HG03039 (cell line): ENCODE measurements around the gene TAF11L5.
"Not testable (repeated sequence)": the region's sequence is repeated elsewhere in the genome, so short reads cannot be mapped to it uniquely, and the experiment has no call there.

Experiments
- ATAC-seq: cut with Tn5 transposase; IDR thresholded peaks from one replicate; pipeline ENCODE4 v1.9.1; 2021; ENCODE audit warnings: mild to moderate bottlenecking, moderate library complexity; ENCODE audit not compliant: unreplicated experiment

Gene TAF11L5

GRCh38 chr5:17524935-17525334 lies at the start of gene TAF11L5:
Gene TAF11L5, plus strand, starts transcription at chr5:17525235.
- ATAC-seq = not testable (repeated sequence)

- no peak for ATAC-seq
These were observed 48.0 kb upstream of the TAF11L5 start for GRCh38 chr5:17477043-17477442.

GRCh38 chr5:17477573-17478265 lies 47.3 kb upstream of the TAF11L5 start:
- no peak for ATAC-seq

- no peak for ATAC-seq
These were observed 43.7 kb upstream of the TAF11L5 start for GRCh38 chr5:17481378-17481777.

- ATAC-seq = no peak
These were observed 42.2 kb upstream of the TAF11L5 start for GRCh38 chr5:17482790-17483189.

- ATAC-seq = not testable (repeated sequence)
These were observed 38.4 kb upstream of the TAF11L5 start for GRCh38 chr5:17486464-17487173.

- ATAC-seq = no peak
These were observed 37.9 kb upstream of the TAF11L5 start for GRCh38 chr5:17487174-17487512.

GRCh38 chr5:17491257-17491656 lies 33.8 kb upstream of the TAF11L5 start:
- ATAC-seq = not testable (repeated sequence)

- no peak for ATAC-seq
These were observed 32.3 kb upstream of the TAF11L5 start for GRCh38 chr5:17492770-17493169.

- ATAC-seq = no peak
These were observed 27.6 kb upstream of the TAF11L5 start for GRCh38 chr5:17497446-17497845.

GRCh38 chr5:17497931-17498330 lies 27.1 kb upstream of the TAF11L5 start, which contains the start of gene TAF11L2:
Gene TAF11L2, plus strand, starts transcription at chr5:17498231.
- not testable (repeated sequence) for ATAC-seq

GRCh38 chr5:17511775-17512325 lies 13.2 kb upstream of the TAF11L5 start:
- no peak for ATAC-seq

GRCh38 chr5:17517526-17517925 lies 7.5 kb upstream of the TAF11L5 start:
- not testable (repeated sequence) for ATAC-seq

- not testable (repeated sequence) for ATAC-seq
These were observed 7.0 kb upstream of the TAF11L5 start, which contains the start of gene TAF11L3 for GRCh38 chr5:17518067-17518466. Gene TAF11L3, plus strand, starts transcription at chr5:17518367.

GRCh38 chr5:17519508-17519907 lies 5.5 kb upstream of the TAF11L5 start:
- not testable (repeated sequence) for ATAC-seq

GRCh38 chr5:17521501-17521900 lies 3.5 kb upstream of the TAF11L5 start, which contains the start of gene TAF11L4:
Gene TAF11L4, plus strand, starts transcription at chr5:17521801.
- ATAC-seq = not testable (repeated sequence)

GRCh38 chr5:17526504-17526903 lies 1.5 kb downstream of the TAF11L5 start:
- not testable (repeated sequence) for ATAC-seq

- not testable (repeated sequence) for ATAC-seq
These were observed 3.3 kb downstream of the TAF11L5 start, which contains the start of gene TAF11L6 for GRCh38 chr5:17528369-17528768. Gene TAF11L6, plus strand, starts transcription at chr5:17528669.
